ENCODE data around the gene UQCR11.
A peak's percentile ranks its signal among the peaks of the same experiment; 100 is the strongest.

The UQCR11 gene

DNA sequence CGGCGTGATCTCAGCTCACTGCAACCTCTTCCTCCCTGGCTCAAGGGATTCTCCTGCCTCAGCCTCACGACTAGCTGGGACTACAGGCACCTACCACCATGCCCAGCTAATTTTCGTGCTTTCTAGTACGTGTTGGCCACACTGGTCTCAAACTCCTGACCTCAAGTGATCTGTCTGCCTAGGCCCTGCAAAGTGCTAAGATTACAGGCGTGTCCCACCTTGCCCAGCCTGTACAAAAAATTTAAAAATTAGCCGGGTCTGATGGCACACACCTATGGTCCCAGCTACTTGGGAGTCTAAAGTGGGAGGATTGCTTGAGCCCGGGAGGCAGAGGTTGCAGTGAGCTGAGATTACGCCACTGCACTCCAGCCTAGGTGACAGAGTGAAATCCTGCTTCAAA is 32.5 kb downstream of the UQCR11 start:
- FAIRE-seq (no peak), DNase-seq (ENCODE audit: insufficient read length, low spot score) (no peak)

GRCh38 chr19:1571358-1571757 is 33.9 kb downstream of the UQCR11 start:
- FAIRE-seq: no peak
- DNase-seq (ENCODE audit: insufficient read length, low spot score): no peak

- DNase-seq (ENCODE audit: insufficient read length, low spot score): no peak
- FAIRE-seq: no peak
These were observed 34.4 kb downstream of the UQCR11 start for GRCh38 chr19:1570836-1571235.

- FAIRE-seq (no peak), DNase-seq (ENCODE audit: insufficient read length, low spot score) (no peak)
These were observed 35.3 kb downstream of the UQCR11 start for GRCh38 chr19:1569997-1570396.

DNA sequence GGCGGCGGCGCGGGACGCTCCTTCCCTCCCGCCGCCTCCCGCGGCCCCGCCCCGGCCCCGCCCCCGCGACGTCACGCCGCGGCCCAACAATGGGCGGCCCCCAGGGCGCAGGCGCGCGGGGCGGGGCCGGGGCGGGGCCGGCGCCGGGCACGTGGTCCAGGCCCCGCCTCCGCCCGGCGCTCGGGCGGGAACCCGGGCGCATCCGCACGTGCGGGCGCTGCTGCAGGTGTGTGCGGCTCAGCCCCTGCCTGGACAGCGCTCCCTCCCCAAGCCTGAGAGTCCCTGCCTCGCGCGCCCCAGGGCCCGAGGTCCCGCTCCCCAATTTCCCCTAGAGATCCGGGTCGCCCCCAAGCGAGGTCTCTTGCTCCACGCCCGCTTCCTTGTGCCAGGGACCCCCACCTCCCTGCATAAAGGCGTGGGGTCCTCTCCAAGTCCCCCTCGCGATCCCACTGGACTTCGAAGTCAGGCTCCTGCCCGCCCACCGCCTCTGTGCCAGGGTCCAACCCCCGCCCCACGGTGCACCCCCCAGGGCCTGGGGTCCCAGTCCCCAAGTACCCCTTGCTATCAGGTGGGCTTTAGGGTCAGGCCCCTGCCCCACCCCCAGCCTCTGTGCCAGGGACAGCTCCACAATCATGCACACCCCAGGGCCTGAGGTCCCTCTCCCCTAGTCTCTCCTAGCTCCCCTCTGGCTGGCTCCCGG is 36.8 kb downstream of the UQCR11 start, which contains the start of gene MEX3D:
Gene MEX3D (minus strand): TSS at position 6 of the 700 bp plus-strand sequence. CDS start 267 bp downstream, outside the sequence.
- DNase-seq (ENCODE audit: insufficient read length, low spot score) (peak; percentile 100), FAIRE-seq (no peak)

GRCh38 chr19:1567848-1568227 is 37.4 kb downstream of the UQCR11 start:
- DNase-seq (ENCODE audit: insufficient read length, low spot score): no peak
- FAIRE-seq: no peak

DNA sequence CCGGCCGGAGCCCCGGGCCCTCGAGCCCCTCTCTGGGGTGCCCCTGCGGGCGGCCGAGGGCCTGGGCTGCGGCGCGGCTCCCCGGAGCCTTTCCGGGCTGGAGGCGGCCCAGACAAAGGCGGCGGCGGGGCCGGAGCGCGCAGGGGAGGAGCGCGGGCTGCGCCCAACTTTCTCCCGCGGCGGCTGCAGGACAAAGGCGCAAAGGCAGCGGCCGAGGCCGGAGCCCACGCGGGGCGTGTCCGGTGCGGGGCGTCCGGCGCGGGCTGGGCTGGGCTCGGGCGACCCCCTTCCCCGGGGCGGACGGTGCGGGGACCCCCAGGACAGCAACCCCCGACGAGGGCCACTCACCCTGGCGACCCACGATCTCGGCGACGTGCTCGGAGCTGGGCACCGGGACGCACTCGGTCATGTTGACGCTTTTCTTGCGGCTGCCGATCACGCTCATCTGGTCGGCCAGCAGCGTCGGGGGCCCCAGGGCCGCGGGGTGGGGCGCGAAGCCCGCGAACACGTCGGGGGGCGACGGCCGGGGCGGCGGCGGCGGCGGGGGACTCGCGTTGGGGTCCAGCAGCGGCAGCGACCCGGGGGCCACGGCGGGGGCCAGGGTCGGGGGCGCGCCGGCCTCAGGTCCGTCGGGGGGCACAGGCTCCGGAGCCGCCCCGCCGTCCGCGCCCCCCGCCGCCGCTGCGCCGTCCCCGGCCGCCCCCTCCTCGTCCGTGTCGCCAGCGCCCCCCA is 38.0 kb downstream of the UQCR11 start:
- no peak for DNase-seq (ENCODE audit: insufficient read length, low spot score)
- FAIRE-seq: no peak

- FAIRE-seq (no peak), DNase-seq (ENCODE audit: insufficient read length, low spot score) (no peak)
These were observed 38.7 kb downstream of the UQCR11 start for GRCh38 chr19:1566392-1567115.

DNA sequence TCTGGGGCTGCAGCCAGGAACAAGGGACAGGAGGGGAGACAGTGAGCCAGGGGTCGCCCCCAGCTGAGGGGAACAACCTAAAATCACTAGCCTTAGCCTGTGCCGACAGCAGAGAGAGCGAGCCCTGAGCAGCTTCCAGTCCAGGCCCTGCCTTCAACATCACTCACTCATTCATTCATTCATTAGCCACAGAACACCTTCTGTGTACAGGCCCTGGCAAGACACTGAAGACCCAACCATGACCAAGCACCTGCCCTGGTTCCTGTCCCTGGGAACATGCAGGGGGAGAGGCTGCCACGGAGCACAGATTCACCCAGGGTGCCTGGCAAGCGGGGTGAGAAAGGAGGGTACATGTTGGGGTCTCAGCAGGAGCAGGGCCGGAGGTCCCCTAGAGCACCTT is 42.0 kb downstream of the UQCR11 start:
- DNase-seq (ENCODE audit: insufficient read length, low spot score) (no peak), FAIRE-seq (no peak)

DNA sequence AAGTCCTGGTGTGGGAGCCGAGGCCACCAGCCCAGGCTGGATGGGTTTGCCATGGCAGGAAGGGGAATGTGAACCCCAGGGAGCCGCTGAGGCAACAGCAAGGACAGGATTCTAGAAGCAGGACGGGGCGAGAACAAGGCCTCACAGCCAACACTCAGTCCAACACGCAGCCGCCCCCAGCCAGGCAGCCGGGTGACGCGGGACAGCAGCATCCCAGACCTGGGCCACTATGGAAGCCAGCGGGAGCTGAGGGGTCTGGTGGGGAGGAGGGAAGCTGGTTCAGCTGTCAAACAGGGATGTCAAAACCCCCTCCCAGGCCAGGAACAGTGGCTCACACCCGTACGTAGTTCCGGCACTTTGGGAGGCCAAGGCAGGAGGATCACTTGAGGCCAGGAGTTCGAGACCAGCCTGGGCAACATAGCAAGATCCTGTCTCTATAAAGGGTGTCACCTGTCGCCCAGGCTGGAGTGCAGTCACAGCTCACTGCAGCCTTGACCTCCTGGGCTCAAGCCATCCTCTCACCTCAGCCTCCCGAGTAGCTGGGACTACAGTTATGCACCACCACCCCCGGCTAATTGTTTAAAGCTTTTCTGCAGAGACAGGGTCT is 43.9 kb downstream of the UQCR11 start:
- no peak for DNase-seq (ENCODE audit: insufficient read length, low spot score)
- FAIRE-seq: no peak

DNA sequence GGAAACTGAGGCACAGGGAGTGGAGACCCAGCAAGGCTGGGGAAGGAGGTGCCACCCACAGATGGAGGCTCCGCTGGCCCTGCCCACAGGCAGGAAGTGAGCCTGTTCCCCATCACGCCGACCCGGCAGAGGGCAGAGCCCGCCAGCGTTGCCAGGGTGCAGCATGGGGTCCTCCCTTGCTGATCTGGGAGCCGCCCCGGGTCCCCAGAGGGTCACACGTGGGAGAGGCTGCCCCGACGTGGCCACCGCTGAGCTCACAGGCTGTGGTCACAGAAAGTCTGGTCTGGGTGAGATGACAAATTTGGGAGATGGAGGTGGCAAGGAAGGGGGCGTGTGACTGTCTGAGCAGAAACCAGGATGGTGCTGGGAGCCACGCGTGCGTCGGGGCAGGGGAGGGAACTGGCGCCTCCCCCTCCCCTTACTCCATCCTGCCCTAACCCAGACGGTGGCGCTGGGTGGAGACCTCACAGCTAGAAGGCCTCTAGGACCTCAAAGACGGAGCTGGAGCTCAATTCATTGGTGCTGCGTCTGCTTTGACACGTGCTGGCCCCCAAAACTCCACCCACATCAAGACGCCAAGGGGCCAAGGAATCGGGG is 44.9 kb downstream of the UQCR11 start:
- FAIRE-seq (no peak), DNase-seq (ENCODE audit: insufficient read length, low spot score) (no peak)

DNA sequence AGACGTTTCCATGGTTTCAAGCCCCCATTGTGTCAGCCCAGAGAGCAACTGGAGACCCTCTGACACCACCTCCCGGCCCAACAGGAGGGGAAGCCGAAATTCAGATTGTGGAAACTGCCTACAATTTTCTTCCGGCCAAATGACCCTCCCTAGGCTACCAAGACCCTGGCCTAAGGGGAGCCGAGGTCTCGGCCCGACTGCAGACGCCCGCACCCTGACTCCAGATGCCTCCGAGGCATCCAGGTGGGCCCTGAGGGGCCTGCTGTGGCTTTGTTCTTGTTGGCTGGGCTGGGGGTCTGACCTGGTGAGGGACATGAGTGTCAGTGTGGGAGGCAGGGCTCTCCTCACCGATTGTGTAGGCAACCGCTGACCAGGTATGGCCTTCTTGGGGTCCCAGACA is 46.7 kb downstream of the UQCR11 start:
- DNase-seq (ENCODE audit: insufficient read length, low spot score) (no peak), FAIRE-seq (no peak)

- DNase-seq (ENCODE audit: insufficient read length, low spot score) (no peak), FAIRE-seq (no peak)
These were observed 48.7 kb downstream of the UQCR11 start for GRCh38 chr19:1556390-1557070.

DNA sequence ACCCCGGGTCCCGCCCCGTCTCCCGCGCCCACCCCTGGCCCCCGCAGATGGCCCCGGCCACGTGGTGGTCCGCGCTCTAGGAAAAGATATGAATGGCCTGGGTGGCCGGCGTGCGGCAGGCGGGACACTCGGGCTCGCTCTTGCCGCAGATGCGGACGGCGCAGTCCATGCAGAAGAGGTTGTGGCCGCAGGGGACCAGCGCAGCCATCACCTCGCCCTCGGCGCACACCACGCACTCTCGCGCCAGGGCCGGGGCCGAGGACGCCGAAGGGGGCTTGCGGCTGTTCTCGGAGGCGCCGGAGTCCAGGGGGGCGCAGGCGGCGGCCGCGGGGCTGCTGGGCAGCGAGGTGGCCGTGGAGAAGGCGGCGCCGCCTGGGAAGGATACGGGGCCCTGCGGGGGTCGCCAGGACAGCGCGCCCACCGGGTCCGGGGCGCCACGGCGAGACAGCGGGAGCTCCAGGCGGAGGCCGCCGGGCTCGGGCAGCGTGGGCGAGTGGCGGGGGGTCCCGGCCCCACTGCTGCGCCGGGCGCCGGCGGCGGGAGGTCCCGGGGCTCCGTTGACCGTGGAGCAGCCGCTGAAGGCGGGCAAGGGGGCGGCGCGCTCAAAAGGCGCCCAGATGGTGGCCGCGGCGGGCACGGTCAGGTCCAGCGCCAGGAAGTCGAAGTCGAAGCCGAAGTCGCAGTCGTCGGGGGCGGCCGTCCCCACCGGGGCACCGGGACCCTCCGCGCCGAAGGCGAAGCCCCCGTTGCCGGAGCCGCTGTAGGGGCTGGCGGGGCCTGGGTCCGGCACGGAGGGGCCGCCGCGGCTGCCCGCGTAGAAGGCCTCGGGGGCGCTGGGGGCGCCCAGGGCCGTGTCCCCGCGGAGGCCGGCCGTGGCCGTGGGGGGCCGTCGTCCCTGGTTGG is 49.5 kb downstream of the UQCR11 start:
- FAIRE-seq: no peak
- DNase-seq (ENCODE audit: insufficient read length, low spot score): no peak

DNA sequence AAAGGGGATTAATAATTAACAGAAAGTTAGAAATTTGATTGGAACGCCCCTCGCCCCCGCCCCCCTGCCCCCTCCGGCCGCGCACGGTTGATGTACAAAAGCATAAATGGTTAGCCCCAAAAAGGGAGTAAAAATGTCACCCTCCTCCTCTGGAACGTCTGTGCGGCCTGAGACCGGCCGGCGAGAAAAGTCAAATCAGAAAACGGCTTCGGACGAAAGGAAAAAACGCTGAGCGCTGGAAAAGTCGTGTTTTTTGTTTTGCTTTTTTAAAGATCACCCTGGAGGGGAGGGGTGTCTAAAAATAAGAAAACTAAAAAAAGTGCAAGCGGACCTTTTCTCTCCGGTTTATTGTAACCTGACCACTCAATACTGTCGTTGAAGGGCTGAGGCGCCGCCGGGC is 50.3 kb downstream of the UQCR11 start:
- no peak for DNase-seq (ENCODE audit: insufficient read length, low spot score)
- FAIRE-seq: no peak

DNA sequence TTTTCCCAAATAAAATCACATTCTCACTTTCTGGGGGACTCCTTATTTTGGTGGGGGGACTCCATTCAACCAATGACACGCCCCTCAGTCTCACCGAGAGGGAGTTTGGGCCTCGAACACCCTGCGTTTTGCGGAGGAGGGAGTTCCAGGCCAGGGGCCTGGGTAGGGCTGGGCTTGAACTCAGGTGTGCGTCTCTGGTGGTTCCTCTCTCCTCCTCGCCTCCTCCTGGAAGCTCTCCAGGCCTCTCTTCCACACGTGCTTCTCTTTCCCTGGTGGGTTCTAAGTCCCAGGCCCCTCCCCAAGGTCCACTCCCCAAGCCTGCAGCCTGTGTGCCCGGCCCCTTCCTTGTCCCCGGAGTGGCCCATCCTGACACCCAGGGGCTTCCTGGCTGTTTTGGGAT is 51.8 kb downstream of the UQCR11 start:
- no peak for DNase-seq (ENCODE audit: insufficient read length, low spot score)
- no peak for FAIRE-seq

DNA sequence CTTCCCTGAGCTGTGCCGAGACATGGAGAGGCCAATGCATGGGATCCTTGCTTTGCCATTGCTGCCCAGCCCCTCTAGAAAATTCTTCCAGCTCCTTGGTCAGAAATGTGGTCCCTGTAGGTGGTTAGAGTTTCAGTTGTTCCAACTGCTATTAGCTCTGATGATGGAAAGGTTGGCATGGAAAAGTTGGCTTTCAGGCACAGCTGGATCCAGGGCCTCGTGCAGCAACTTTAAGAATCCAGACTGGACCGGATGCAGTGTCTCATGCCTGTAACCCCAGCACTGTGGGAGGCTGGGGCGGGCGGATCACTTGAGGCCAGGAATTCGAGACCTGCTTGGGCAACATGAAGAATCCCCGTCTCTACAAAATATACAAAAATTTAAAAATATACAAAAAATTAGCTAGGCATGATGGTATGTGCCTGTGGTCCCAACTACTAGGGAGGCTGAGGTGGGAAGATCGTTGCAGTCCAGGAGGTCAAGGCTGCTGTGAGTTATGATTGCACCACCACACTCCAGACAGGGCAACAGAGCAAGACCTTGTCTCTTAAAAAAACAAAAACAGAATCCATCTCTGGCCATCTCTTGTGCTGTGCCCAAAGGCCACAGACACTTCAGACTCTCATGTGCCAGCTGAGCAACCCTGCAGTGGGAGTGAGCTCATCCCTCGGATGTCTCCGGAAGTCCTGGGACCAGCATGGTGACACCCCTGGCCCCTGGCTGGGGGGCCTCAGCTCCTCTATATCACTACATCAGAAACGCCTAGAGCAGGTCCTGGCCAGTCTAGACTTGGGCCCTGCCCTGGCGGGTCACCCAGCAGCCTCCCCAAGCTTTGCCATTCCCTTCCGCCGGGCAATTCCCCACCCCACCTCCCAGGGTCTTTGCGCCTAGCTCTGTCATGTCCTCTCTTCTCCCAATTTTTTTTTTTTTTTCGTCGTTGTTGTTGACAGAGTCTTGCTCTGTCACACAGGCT is 53.9 kb downstream of the UQCR11 start:
- FAIRE-seq: no peak
- DNase-seq (ENCODE audit: insufficient read length, low spot score): no peak

- DNase-seq (ENCODE audit: insufficient read length, low spot score): no peak
- no peak for FAIRE-seq
These were observed 55.8 kb downstream of the UQCR11 start for GRCh38 chr19:1549332-1549945.

Data from GM19239 (cell line).